ENCODE results near the gene CALHM2.

- TF ChIP-seq MXI1 (IDR thresholded peaks at IDR 0.05; ENCODE audit: borderline replicate concordance, low read depth, low read length): no peak
- no peak for TF ChIP-seq RELA (CRISPR knock-in tag; IDR thresholded peaks at IDR 0.05)
- TF ChIP-seq CTCF (CRISPR knock-in tag; IDR thresholded peaks at IDR 0.05): no peak
- TF ChIP-seq POLR2A (IDR thresholded peaks at IDR 0.05; ENCODE audit: insufficient read depth in 1 of 2, low read depth in 2 of 2, low read length in 2 of 2): no peak
- no peak for TF ChIP-seq MTA1 (CRISPR knock-in tag; IDR thresholded peaks at IDR 0.05; ENCODE audit: borderline replicate concordance)
- TF ChIP-seq RNF2 (conservative IDR thresholded peaks at IDR 0.05; ENCODE audit: low read depth): no peak
- no peak for TF ChIP-seq EP300 (IDR thresholded peaks at IDR 0.05; ENCODE audit: low read depth in 2 of 2, low read length in 2 of 2)
- TF ChIP-seq EP300 (CRISPR knock-in tag; IDR thresholded peaks at IDR 0.05; ENCODE audit: borderline replicate concordance): no peak
- no peak for TF ChIP-seq ZBTB33 (CRISPR knock-in tag; IDR thresholded peaks at IDR 0.05)
Measured at GRCh38 chr10:103470761-103471653, 18.8 kb upstream of the CALHM2 start.
